GM18498 (cell line): ENCODE results near the gene ANXA11.
"Not testable (repeated sequence)": the region's sequence is repeated elsewhere in the genome, so short reads cannot be mapped to it uniquely, and the experiment has no call there.

Source experiments
- ATAC-seq: cut with Tn5 transposase; IDR thresholded peaks from one replicate; pipeline ENCODE4 v1.9.1; 2021; ENCODE audit warnings: mild to moderate bottlenecking, moderate library complexity; ENCODE audit not compliant: unreplicated experiment

The ANXA11 gene

DNA sequence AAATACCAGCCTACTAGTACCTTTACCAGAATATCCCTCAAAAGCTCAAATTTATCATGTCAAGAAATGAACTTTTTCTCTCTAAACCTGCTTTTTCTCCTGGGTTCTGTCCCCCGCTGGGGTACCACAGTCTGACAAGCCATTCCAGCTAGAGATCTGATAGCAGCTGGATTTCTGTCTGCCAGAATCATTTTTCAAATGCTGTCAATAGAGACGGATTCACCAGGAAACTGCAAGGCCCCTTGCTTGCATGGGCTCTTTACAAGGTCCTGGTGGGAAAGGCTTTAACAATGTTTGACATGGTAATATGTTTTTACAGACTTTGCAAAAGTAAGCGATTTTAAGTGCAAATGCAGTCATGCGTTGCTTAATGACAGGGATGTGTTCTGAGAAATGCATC, 4.9 kb upstream of the ANXA11 start:
- no peak for ATAC-seq

DNA sequence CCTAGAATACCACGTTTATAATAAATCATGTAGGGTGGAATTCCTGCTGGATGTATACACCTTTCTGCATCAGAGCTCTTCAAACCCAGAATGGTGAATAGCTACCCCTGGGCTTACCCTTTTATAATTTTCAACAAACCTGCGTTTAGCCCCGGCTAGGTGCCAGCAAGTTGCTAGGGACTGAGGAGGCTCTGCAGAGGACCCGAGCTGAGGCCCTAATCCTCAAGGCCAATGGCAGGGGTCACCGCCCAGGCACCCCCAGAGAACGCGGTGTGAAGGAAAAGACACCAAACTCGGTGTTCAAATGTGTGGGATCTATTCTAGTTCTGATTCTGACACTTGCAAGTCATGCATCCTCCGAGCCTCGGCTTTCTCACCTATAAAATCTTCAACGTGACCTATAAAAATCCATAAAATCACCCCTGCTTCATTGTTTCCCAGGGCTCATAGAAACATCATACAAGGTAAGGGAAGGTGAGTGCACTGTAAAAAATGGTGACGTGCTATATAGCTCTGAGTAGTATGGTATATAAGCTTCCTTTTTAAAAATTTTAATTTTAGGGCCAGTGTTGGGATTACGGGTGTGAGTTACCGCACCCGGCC, 2.5 kb upstream of the ANXA11 start:
- ATAC-seq: no peak

DNA sequence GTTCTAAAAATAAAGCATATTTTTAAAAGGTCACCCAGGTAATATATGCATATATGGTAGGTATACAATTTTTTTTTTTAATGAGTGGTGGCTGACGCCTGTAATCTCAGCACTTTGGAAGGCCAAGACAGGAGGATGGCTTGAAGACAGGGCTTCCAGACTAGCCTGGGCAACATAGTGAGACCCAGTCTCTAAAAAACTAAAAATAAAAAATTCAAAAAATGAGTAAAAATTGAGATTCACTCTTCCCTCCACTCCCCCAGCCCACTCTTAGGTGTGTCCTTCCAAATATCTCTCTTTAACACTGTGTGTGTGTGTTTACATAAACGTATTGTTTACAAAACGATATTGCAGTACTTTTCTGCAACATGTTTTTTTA, 929 bp upstream of the ANXA11 start:
- ATAC-seq: no peak

DNA sequence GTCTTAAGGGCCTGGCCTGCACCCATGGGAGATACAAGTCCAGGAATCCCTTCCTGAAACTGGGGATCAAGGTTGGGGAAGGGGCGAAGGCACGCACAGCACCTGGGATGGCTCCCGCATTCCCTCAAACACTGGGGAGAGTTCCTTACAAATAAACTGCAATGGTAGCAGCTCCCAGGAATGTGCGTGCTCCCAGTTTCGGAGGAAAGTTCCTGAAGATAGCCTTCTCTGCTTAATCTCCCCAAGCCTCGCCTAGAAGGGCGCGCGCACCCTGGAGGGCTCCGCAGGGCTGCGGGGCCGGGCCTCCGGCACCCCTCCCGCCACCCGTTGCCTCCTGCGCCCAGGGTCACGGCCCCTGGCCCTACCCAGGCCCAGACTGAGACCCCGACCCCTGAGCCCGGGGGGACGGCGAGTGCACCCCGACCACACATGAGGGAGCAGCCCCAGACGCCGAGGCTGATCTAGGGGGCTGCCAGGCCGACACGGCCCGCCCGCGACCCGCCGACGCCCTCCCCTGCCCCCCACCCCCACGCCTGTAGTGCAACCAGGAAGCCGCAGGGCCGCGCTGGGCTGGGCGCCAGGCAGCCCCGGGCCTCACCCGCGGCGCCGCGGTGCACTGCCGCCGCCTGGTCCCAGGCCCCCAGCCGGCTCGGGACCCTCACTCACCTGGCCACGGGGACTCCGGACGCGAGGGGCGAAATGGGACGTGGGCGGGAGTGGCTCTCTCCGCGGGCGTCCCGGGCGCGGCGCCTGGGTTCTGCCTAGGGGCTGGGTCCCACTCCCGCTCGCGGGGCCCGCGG, 460 bp downstream of the ANXA11 start:
- ATAC-seq: peak; percentile 43

DNA sequence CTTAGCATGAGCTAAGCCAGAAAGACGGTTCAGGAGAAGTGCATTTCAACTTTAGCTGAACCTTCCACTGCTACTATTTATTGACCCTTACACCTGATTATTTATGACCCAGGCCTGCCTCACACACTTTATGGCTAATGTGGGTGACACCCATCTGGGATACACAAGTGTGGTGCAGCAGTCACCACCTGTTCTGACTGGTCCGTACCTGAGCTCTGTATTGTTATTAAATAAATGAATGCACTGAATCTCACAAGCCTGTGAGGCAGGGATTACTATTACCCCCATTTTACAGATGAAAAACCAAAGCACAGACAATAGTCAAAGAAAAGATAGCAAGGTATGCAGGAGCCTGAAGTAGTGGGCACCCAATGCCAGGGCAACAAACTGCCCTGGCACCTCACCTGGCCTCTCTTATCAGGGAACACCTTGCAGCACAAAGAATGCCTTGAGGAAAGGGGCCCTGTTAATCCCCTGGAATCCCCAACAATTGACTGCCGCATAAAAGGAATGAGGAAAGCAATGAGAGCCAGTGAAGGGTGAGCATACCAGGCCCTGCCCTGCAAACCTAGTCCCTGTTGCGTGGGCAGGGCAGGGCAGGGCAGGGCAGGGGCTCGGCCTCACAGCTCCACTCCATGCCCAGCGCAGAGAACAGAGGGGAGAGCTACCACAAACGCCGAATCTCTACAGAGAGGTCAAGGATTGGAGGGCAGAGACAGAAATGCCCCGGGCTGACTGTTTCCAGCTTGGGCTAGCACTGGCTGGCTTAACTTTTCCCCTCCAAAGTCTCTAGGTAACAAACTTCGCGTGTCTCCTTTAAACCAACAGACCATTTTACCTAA, 1.3 kb downstream of the ANXA11 start:
- ATAC-seq: peak; percentile 1

DNA sequence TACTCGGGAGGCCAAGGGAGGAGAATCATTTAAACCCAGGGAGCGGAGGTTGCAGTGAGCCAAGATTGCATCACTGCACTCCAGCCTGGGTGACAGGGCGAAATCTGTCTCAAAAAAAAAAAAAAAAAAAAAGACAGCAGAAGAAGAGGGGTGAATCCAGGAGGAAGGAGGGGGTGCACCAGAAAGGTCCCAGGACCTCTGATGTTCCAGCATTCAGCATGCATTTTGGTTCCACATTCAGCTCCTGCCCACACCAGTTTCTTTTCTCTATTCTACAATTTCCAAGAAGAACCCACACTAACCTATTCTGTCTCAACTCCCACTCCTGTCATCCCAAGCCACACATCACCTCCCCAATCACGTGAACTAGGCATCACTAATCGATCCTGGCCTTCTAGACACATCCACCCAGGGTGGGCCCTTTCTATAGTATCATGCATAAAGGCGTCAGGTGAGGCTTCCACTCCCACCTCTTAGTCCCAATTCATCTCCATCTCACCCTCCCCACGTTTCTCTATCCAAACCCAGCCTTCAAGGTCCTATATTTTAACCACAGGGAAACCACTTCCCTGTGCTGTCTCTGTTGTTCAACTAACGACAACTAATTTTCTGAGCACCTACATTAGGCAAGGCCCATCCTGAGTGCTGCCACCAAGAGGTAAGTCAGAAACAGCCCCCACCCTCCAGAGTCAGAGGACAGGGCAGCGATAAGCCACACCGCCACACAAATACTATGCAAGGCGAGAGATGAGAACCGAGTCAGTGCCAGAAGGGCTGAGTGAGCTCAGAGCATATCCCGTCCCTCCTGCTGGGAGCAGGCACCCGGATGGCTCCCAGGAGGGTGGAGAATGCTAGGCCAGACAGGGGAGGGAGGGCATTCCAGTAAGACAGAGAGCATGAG, 2.2 kb downstream of the ANXA11 start:
- peak; percentile 54 for ATAC-seq

DNA sequence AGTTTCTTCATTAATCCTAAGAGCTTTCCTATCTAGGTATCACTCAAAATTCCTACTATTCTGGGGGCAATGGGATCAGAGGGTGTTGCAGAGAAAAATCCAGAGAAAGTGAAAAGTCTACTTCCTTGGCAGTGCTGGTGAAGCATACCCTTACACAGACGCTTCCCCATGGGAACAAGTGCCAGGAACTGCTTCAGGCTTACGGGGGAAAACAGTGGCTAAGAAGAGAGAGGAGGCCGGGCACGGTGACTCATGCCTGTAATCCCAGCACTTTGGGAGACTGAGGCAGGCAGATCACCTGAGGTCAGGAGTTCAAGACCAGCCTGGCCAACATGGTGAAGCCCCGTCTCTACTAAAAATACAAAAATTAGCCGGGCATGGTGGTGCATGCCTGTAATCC, 2.8 kb downstream of the ANXA11 start:
- ATAC-seq: not testable (repeated sequence)

DNA sequence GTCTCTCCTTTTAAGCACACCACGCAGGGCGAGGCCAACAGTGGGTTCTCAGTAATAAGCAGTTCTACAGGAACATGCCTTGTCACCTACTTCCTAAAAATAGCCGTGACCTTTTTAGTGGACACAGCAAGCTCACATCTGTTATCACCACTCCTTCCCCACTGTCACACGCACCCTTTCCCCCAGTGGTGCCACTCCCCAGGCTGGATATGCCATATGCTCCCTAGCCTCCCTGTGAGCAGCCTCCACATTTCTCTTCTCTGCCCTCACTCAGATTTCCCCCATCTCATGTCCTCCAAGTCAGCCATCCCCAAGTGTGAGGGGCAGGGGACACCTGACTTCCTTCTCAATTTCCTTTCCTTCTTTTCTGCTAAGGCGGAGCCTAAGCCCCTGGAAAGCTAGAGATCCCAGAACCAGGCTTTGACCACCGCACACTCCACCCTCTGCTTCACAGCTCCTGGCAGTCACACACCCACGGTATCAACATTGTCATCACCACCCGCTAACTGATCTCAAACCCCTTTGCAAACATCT, 3.7 kb downstream of the ANXA11 start:
- no peak for ATAC-seq

DNA sequence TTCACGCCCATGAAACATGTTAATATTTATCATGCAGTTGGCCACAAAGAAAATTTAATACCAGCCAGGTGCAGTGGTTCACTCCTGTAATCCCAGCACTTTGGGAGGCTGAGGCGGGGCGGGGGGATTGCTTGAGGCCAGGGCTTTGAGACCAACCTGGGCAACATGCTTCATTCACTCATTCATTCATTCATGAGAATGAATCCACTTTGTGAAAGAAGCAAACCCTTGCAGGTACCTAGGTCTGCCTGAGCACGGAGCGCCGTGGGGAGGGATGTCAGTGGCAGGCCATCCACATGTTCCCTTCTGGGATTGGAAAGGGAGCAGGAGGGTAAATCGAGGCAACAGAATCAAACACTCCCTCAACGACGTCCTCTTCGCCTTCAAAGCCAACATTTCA, 4.7 kb downstream of the ANXA11 start:
- no peak for ATAC-seq

DNA sequence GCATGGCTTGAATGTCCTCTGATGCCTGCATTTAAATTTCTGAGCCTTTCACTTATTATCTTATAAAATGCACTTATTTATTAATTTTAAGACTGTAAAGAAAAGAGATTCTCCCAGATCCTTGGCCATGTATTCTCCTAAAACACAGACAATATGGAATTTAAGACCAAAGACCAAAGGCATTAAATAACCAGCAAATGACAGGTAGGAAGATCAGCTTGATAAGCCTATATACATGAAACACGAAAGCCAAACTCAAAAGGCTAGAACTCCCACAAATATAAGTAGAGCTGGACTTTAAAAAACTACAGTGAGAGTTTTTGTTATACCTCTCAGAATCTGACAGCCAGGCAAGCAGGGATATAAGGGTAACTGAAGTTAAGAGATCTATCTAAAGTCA, 5.1 kb downstream of the ANXA11 start:
- no peak for ATAC-seq

DNA sequence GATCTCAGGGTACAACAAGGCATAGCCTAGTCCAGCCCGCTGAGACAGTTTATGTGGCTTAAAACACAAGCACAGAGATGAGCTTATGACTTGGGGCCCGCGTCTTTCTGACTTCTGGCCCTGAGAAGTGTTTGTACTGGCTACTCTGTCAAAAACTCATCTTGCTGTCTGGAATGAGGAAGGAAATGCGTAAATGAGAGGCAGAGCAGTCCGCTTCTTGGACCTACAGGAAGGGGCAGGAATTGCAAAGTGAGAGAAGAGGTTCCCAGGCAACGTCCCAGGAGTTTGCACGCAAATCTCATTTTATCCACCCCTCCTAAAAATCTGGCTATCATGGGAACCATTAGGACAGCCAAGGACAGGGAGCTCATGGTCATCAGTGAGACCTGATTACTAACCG, 5.5 kb downstream of the ANXA11 start:
- no peak for ATAC-seq

DNA sequence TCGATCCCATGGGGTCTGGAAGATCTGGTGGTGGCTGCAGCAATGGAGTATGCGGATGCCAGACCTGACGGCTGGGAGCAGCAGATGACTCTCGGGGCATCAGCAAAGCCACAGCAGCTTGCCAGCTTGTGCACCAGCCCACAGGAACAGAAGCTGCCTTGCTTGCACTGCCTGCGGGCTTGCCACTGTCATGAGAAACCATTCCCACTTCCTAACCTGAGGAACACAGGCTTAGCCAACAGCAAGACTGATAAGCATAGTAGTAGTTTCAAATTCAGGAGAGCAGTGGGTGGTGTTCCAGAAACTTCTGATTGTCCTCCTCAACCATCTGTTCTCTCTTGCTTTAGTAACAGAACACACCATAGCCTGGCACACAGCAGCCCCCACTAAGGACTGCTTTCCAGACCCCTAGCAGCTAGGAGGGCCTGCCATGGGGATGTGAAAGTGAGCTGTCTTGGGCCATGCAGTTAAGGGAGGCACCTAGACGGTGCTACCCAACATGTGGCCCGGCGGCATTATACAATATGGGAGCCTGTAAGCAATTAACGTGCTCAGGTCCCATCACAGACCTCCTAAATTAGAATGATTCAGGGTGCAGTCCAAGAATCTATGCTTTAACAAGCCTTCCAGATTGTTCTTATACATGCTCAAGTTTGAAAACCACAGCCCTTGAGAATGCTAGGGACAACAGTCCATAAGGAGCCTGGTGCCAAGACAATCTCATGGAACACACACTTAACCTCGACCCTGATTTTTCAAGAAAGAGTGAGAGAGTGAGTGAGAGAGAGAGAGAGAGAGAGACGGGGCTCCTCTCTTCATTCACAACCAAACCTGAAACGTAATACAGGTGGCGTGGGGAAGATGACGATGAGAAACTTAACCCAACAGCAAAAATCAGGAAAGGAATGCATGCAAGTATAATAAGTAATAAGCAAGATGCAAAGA, 7.1 kb downstream of the ANXA11 start:
- ATAC-seq: no peak

DNA sequence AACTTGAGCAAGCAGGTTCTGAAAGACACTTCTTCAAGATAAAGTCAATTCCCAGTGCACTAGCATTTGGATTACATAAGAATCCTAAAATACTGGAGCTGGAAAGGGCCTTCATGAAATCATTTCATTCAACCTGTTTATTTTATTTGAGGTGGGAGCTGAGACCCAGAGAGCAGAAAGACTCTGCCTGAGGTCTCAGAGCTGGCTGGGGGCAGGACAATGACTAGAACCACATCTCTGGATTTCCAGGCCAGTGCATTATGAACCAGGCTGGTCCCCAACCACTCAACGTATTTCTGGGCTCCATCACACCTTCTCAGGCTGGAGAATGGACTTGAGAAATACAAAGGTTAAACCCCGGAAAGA, 8.4 kb downstream of the ANXA11 start:
- peak; percentile 5 for ATAC-seq

DNA sequence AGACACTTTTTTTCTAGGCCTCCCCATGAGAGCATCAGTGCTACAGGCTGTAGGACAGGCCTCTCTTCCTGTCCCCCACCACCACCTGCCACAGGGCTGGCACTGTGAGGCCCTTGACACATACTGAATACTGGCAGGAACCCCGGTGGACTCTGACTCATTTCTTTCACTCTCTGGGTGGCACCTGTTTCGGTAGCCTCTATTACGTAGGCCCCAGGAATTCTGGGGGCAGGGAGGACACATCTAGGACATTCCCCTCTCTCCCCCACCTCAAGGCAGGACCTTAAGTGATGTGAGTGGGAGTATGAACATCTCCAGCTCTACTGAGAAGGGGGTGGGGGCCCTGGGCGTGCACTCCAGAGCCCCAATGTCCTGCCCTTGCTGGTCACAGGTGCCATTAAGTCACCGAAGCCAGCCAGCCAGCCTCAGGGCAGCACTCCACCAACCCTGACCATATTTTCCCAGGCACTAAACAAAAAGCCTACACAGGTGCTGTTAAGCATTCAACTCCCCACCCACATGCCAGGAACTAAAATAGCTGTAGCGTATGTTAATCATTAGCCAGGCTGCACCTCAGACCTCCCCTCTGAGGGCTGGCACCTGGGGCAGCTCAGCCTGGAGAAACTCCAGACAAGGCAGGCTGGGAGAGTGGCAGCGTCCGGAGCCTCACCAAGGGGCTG, 8.9 kb downstream of the ANXA11 start:
- peak; percentile 90 for ATAC-seq

DNA sequence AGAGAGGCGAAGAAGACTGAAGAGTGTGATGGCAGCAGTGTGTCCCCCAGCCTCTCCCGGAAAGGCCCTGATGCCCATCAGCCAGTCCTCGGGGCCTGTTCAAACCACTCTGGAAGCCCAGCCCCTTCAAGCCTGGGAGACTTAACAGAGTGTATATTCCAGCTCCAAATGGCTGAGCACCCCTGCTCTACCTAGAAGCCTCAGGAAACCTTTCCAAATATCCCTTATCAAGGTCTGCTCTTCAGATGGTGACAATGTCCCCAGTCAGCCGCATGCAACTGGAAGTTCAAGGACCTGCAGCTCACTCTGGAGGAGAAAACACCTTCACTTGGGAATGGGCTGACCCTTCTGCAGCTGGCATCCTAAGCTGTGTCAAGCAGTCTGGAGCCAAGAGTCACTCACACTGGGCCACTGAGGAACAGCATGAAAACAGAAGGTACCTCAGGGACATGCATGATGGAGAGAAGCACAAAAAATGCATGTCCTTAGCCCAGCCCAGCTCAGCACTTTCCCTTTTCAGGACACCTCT, 10.2 kb downstream of the ANXA11 start:
- ATAC-seq: no peak

DNA sequence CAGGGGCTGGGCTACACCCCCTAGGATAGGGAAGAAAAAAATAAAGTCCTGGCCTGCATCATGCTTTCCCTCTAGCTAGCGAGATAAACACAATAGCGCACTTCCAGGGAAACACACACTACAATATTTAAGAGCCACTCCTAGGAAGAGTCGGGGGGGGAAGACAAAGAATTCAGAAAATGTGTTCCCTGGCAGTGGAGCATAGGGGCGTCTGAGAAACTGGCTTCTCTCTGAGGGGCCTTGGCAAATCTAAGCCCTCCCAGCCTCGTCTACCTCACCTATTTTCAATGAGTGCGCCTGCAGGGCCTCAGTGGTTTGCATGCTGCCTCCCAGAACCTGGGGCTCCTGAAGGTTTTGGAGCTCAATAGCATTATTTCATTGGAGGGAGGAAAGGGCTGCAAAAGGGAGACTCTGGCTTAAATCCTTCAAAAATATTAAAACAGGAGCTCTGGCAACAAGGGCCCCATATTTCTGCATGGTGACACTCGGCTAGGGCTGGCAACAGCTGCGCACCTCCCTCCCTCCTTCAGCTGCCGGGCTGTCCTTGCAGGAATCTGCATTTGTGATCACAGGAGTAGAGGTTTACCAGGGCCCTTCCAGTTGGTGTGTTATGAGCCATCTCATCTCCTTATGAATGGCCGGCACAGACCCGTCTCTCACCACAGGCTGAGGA, 10.8 kb downstream of the ANXA11 start:
- ATAC-seq: no peak

DNA sequence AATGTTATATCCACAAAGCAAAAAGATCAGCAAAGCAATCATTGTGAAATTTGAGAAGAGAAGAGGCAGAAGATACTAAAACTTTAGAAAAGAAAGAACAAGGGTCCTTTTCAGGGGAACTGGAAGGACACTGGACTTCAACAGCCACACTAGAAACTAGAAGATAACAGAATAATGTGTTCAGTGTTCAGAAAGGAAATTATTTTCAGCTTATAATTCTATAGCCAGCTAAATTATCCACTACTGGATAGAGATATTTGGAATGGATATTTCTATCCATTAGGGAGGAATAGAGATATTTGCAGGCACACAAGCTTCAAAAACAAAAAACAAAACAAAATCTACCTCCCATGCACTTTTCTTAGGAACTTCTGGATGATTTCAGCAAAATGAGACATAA, 12.8 kb downstream of the ANXA11 start:
- ATAC-seq: no peak

DNA sequence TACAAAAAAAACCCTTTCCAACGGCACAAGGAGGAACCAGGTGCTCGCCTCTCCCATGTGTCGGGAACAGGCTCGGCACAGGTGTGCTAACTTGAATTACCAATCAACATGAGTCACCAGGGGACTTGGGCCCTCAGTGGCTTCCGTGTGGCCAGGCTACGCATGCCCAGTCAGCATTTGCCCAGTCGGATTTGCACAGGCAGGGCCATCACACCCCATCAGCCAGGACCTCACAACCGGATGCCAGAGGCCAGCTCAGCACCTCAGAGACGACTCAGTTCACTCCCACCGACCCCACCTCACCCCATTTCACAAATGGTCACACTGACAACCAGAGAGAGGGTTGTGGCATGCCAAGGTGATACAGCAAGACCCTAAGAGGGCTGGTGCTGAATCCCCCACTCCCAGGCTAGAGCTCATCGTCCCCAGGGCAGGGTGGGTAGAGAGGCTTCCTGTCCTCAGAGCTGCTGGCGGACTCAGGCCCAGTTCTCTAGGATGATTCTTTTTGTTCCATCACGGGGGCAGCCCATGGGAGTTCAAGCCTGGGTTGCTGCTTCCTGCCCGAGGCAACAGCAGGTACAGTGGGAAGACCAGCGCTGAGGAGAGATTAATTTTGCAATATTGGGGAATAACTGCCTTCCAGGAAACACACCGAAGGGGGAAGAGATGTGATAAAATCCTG, 13.6 kb downstream of the ANXA11 start:
- no peak for ATAC-seq
